CD4-positive, alpha-beta T cell treated with Interleukin-2 at 100 ng/mL for 4 hours (primary cell): ENCODE measurements around the gene COLEC11.
A peak's percentile ranks its signal among the peaks of the same experiment; 100 is the strongest.

ENCODE experiments used
- DNase-seq: peaks from one replicate; pipeline ENCODE4 v3.0.0-alpha.2; 2020; ENCODE audit warnings: low spot score

Gene COLEC11

GRCh38 chr2:3585261-3586109, 9.4 kb upstream of the COLEC11 start:
- no peak for DNase-seq

GRCh38 chr2:3586220-3586619, 8.7 kb upstream of the COLEC11 start:
- no peak for DNase-seq

GRCh38 chr2:3587021-3587420, 7.9 kb upstream of the COLEC11 start:
- no peak for DNase-seq

GRCh38 chr2:3587432-3587831, 7.5 kb upstream of the COLEC11 start:
- no peak for DNase-seq

- no peak for DNase-seq
These were observed 6.8 kb upstream of the COLEC11 start for GRCh38 chr2:3588084-3588483.

GRCh38 chr2:3589086-3589485, 5.8 kb upstream of the COLEC11 start:
- DNase-seq = no peak

- no peak for DNase-seq
These were observed 492 bp downstream of the COLEC11 start for GRCh38 chr2:3595404-3595803.

GRCh38 chr2:3595985-3596384, 1.1 kb downstream of the COLEC11 start:
- no peak for DNase-seq

- DNase-seq = no peak
These were observed 2.0 kb downstream of the COLEC11 start for GRCh38 chr2:3596901-3597417.

- DNase-seq = no peak
These were observed 2.7 kb downstream of the COLEC11 start for GRCh38 chr2:3597567-3597966.

- DNase-seq = no peak
These were observed 3.4 kb downstream of the COLEC11 start for GRCh38 chr2:3598197-3598910.

- no peak for DNase-seq
These were observed 4.3 kb downstream of the COLEC11 start for GRCh38 chr2:3598912-3599854.

GRCh38 chr2:3600256-3600855, 5.4 kb downstream of the COLEC11 start:
- no peak for DNase-seq

- DNase-seq = no peak
These were observed 6.8 kb downstream of the COLEC11 start for GRCh38 chr2:3601561-3602271.

- DNase-seq = no peak
These were observed 7.8 kb downstream of the COLEC11 start for GRCh38 chr2:3602553-3603339.

GRCh38 chr2:3603536-3604206, 8.8 kb downstream of the COLEC11 start:
- DNase-seq = no peak

GRCh38 chr2:3604207-3604877, 9.4 kb downstream of the COLEC11 start:
- DNase-seq = no peak

GRCh38 chr2:3604991-3605961, 10.4 kb downstream of the COLEC11 start:
- peak; percentile 44 for DNase-seq
